HG02840 (cell line): ENCODE results near the gene KLK8.

Experiments used
- ATAC-seq: cut with Tn5 transposase; IDR thresholded peaks from one replicate; pipeline ENCODE4 v1.9.1; 2021; ENCODE audit warnings: mild to moderate bottlenecking, moderate library complexity, moderate number of reproducible peaks; ENCODE audit not compliant: unreplicated experiment, low FRiP score

KLK8 gene

GRCh38 chr19:51018745-51019543 is 17.5 kb upstream of the KLK8 start:
- ATAC-seq, result no peak

GRCh38 chr19:51016798-51017683 is 15.6 kb upstream of the KLK8 start:
- no peak for ATAC-seq

- ATAC-seq, result no peak
Measured at GRCh38 chr19:51015691-51016267, 14.4 kb upstream of the KLK8 start.

GRCh38 chr19:51014242-51014641 is 12.8 kb upstream of the KLK8 start:
- no peak for ATAC-seq

GRCh38 chr19:51012661-51013190 is 11.3 kb upstream of the KLK8 start:
- no peak for ATAC-seq

GRCh38 chr19:51010066-51010795 is 8.8 kb upstream of the KLK8 start:
- no peak for ATAC-seq

GRCh38 chr19:51009061-51009891 is 7.9 kb upstream of the KLK8 start:
- ATAC-seq, result no peak

- ATAC-seq, result no peak
Measured at GRCh38 chr19:51007488-51007887, 6.1 kb upstream of the KLK8 start.

- no peak for ATAC-seq
Measured at GRCh38 chr19:51006406-51006805, 5.0 kb upstream of the KLK8 start.

- no peak for ATAC-seq
Measured at GRCh38 chr19:51005248-51005647, 3.8 kb upstream of the KLK8 start.

- no peak for ATAC-seq
Measured at GRCh38 chr19:51003316-51003715, 1.9 kb upstream of the KLK8 start.

- no peak for ATAC-seq
Measured at GRCh38 chr19:51002542-51003311, 1.3 kb upstream of the KLK8 start.

- ATAC-seq, result no peak
Measured at GRCh38 chr19:51002089-51002532, 707 bp upstream of the KLK8 start.

- ATAC-seq, result no peak
Measured at GRCh38 chr19:51000981-51001380, 423 bp downstream of the KLK8 start.

- no peak for ATAC-seq
Measured at GRCh38 chr19:51000426-51000825, 978 bp downstream of the KLK8 start.

- ATAC-seq, result no peak
Measured at GRCh38 chr19:50998686-50999085, 2.7 kb downstream of the KLK8 start.

- no peak for ATAC-seq
Measured at GRCh38 chr19:50998061-50998460, 3.3 kb downstream of the KLK8 start.

- no peak for ATAC-seq
Measured at GRCh38 chr19:50994129-50994528, 7.3 kb downstream of the KLK8 start.

- no peak for ATAC-seq
Measured at GRCh38 chr19:50992666-50993035, 8.8 kb downstream of the KLK8 start.
